A549 (cell line): ENCODE measurements around the gene INPP5J.

Experiments used
- PHF8 ChIP-seq: fragments of 200-600 bp; sonication (generic); IDR thresholded peaks from 2 replicates; pipeline ENCODE4 v1.6.1; 2016; ENCODE audit warnings: low read depth, mild to moderate bottlenecking, antibody characterized with exemption, moderate library complexity, borderline replicate concordance
- POLR2A ChIP-seq: IDR thresholded peaks from 2 replicates; pipeline ENCODE4 v1.6.1; 2012; ENCODE audit warnings: mild to moderate bottlenecking, low read length
- POLR2AphosphoS2 ChIP-seq: conservative IDR thresholded peaks from 2 replicates; pipeline ENCODE4 v1.6.1; 2012; ENCODE audit warnings: low read length, improper control_type of control experiment, inconsistent platforms
- SREBF2 ChIP-seq: fragments of 450-650 bp; IDR thresholded peaks from 2 replicates; pipeline ENCODE4 v1.6.1; 2014; ENCODE audit warnings: mild to moderate bottlenecking, moderate library complexity
- TF ChIP-seq, protein P1 (sequence below): fragments of >200 bp; sonication (Bioruptor Twin); formaldehyde crosslinking; IDR thresholded peaks from 3 replicates; pipeline ENCODE4 v1.5.1; 2016

DNA sequence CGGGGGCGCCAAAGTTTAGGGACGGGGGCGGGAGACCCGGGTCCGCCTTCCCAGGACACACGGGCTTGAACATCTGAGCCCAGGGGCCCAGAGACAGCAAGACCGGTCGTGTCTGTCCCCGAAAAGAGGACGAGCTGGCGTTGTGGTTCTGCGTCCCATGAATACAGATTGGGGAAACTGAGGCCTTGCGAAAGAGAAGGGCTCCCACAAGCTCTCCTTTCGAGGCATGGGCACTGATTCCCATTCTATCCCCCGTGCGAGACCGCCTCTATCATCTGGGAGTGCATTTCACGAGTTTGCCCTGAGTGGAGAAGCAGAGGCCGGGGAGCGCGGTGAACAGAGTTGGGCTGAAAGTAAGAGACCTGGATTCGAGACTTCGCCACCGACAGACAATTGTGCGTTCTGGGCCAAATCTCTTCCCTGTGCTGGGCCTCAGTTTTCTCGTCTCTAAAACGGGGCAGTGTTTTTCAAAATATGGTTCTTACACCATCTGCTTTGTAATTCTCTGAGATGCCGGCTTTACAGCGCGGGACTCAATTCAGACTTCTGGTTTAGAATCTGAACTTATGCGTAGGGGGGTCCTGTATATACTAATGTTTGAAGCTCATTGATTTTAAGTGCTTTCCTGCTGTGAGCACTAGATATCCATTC lies 37.7 kb downstream of the INPP5J start:
- TF ChIP-seq PHF8, result no peak
- TF ChIP-seq POLR2A, result no peak
- TF ChIP-seq, protein P1, sequence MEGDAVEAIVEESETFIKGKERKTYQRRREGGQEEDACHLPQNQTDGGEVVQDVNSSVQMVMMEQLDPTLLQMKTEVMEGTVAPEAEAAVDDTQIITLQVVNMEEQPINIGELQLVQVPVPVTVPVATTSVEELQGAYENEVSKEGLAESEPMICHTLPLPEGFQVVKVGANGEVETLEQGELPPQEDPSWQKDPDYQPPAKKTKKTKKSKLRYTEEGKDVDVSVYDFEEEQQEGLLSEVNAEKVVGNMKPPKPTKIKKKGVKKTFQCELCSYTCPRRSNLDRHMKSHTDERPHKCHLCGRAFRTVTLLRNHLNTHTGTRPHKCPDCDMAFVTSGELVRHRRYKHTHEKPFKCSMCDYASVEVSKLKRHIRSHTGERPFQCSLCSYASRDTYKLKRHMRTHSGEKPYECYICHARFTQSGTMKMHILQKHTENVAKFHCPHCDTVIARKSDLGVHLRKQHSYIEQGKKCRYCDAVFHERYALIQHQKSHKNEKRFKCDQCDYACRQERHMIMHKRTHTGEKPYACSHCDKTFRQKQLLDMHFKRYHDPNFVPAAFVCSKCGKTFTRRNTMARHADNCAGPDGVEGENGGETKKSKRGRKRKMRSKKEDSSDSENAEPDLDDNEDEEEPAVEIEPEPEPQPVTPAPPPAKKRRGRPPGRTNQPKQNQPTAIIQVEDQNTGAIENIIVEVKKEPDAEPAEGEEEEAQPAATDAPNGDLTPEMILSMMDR, result no peak
- no peak for TF ChIP-seq POLR2AphosphoS2
- TF ChIP-seq SREBF2, result no peak
